Posterior vena cava (tissue), 2 donors: ENCODE measurements around the gene QRICH1. TPM values are rescaled to one million over a fixed set of nuclear protein-coding genes. Genes with fewer than 3 reads are reported as not detected.

ENCODE experiments used
- DNase-seq: peaks from one replicate; pipeline ENCODE4 v3.0.0-alpha.2; 2020; ENCODE audit warnings: low spot score
- intact Hi-C, 2 donors: fragments of 100-400 bp; cut with DNase I; formaldehyde crosslinking; loops; one replicate each; pipeline versions ENCODE4 v1.14.1 to v1.14.2; 2022 to 2023
- microRNA-seq, 2 donors: library from miRNA; unstranded; fragments of <30 nt; microRNA quantifications; one replicate each; pipeline ENCODE4 v1.2.0, GENCODE V29; 2020 to 2021; ENCODE audit warnings: borderline microRNAs expressed in 2 of 2
- total RNA-seq, 2 donors: library from RNA; stranded (reverse); fragmentation: NEBNext Ultra II Directional; extraction: Animal tissue kit (Norgen Biotek cat#: 25700); gene quantifications; one replicate each; pipeline ENCODE4 v1.2.1, GENCODE V29; 2021
- donor health status: DM: yes; HTN: yes; CAD: no.
- donor health status: DM: yes; HTN: yes; CAD: no.

Gene QRICH1
- total RNA-seq, 2 donors from 2014 or later, result 73.4 to 93.2 TPM

DNA sequence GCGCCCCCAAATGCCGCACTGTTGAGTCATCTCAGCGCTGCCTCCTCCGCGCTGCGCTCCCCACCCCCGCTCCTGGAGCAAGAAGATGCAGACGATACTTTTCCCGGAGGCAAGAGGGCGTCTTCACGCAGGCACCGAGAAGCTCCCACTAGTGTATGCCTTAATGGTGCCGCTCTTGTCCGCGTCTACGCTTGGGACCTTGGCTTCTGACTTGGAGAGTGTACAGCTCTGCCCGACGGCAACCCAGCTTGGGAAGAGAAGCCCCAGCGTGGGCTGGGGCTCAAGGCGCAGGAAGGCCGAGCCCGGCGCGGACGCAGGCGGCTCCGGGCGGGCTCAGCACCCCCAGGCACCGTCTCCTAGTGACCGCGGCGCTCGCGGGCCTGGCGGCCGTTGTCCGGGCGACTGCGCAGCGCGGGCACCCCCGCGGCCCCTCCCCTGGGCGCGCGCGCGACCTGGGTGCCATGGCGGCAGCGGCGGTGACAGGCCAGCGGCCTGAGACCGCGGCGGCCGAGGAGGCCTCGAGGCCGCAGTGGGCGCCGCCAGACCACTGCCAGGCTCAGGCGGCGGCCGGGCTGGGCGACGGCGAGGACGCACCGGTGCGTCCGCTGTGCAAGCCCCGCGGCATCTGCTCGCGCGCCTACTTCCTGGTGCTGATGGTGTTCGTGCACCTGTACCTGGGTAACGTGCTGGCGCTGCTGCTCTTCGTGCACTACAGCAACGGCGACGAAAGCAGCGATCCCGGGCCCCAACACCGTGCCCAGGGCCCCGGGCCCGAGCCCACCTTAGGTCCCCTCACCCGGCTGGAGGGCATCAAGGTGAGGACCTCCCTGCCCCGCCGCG, 103.9 kb downstream of the QRICH1 start, which contains the start of gene P4HTM:
P4HTM (plus strand) TSS at position 446 of the 840 bp plus-strand sequence; CDS start at position 462, 16 bp downstream.
- intact Hi-C loops, result no loop called here
- peak; percentile 97 for DNase-seq

- no peak for DNase-seq
- intact Hi-C loops, result no loop called here
These were observed 104.6 kb downstream of the QRICH1 start for GRCh38 chr3:48989126-48989795.

DNA sequence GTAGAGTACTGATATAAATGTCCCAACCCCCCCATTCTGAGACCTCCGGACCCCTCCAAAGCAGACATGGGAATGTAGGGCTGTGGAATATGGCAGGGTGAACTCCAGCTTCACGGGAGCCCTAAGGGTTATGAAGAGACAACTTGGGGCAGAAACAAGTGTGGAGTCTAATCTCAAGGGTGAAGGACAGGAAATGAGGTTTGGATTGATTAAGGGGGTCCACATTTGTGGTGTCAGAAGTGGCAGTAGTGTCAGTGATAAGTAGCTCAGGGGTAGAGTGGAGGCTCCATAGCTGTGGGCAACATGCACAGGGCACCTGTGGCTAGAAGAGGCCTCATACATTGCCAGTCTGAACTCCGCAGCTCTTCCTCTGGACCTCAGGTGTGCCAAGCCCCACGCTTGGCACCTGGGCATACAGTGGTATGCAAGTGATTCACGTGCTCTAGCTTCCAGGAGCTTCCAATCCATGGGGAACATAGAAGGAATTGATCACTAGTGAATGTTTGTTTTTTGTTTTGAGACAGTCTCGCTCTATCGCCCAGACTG, 108.0 kb downstream of the QRICH1 start:
- intact Hi-C loops, result no loop called here
- no peak for DNase-seq

DNA sequence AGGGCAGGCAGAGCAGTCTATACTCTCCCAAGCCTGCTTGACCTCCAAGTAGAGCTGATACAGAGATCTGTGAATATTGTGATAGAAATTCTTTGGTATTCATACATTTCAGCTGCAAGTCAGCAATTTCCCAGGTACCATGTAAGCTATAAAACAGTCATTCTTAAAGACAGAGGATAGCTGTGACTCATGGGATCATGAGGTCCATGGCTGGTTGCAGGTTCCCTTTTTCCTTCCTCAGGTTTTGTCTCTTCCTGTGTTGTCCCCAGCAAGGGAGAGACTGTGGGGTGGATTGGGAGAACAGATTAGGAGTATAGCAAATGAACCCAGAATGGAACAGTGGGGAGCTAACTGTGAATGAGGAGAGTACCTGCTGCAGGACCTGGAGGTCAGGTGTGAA, 109.2 kb downstream of the QRICH1 start:
- intact Hi-C loops, result no loop called here
- DNase-seq, result no peak

- no peak for DNase-seq
- intact Hi-C loops, result no loop called here
These were observed 110.8 kb downstream of the QRICH1 start for GRCh38 chr3:48983096-48983495.

GRCh38 chr3:48982686-48983085, 111.2 kb downstream of the QRICH1 start:
- DNase-seq, result no peak
- intact Hi-C loops, result no loop called here

DNA sequence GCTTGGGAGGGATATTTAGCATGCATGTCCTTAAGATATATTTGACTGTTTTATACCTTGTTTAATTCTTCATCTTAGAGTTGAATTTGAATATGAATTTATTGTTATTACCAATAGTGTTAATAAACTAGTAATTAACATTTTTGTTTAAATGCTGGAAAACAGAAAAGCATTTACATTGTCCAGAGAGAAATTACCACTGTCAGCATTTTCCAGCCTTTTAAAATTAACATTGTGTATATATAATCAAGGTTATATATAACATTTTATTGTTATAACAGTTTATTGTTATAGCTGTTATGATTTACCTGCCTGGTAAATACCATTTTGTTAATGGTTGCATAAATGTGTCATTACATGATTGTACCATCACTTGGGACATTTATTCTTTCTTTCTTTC, 111.9 kb downstream of the QRICH1 start:
- intact Hi-C loops, result no loop called here
- DNase-seq, result no peak

DNA sequence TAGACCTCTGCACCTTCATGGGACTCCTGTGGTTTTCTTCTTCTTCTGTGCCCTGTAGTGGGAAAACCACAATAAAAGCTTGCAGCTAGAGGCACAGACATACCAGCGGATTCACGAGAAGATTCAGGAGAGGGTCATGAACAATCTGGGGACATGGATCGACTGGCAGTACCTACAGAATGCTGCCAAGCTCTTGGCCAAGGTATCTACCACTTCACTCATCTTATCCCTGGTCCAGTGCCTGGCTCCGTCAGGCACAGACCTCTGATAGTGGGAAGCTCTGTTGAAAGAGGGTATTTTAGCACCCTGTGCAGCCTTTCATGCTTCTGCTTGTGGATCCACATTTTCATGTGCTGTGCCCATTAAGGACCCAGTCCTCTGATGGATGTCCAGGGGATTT, 113.6 kb downstream of the QRICH1 start:
- intact Hi-C loops, result no loop called here
- DNase-seq, result no peak

Small RNA genes lying within 50 kb of the gene (microRNA-seq; reads per million reads assigned to microRNA genes)
- gene MIR191 (6,746 to 8,950 reads per million in 2 donors), gene MIR425 (902 to 926 reads per million in 2 donors), gene MIR6890 (0 to 0.32 reads per million in 2 donors)

Other genes with a start within 250 kb of the QRICH1 start
- 10 to 100 TPM; 49.6 to 69.6 TPM for gene PRKAR2A, start 246.2 kb downstream of the QRICH1 start, total RNA-seq
- 10 to 100 TPM; 10.8 to 19.5 TPM for gene SLC25A20, start 195.2 kb downstream of the QRICH1 start, total RNA-seq
- gene ARIH2, start 175.2 kb downstream of the QRICH1 start, total RNA-seq, result 10 to 100 TPM; 59.2 to 84.6 TPM
- gene P4HTM, start 103.8 kb downstream of the QRICH1 start, total RNA-seq, result 10 to 100 TPM; 16.4 to 26.1 TPM
- 10 to 100 TPM; 72.9 to 95.5 TPM for gene WDR6, start 86.7 kb downstream of the QRICH1 start, total RNA-seq
- 10 to 100 TPM in 1 of 2 donors, 1 to 10 TPM in 1; 9.8 to 12.1 TPM for gene DALRD3, start 75.5 kb downstream of the QRICH1 start, total RNA-seq
- gene NDUFAF3, start 72.0 kb downstream of the QRICH1 start, total RNA-seq, result 10 to 100 TPM; 57.8 to 62.0 TPM
- 100 to 1,000 TPM in 1 of 2 donors, 10 to 100 TPM in 1; 96.4 to 112 TPM for gene IMPDH2, start 64.7 kb downstream of the QRICH1 start, total RNA-seq
- gene QARS1, start 10.7 kb upstream of the QRICH1 start, total RNA-seq, result 100 to 1,000 TPM in 1 of 2 donors, 10 to 100 TPM in 1; 99.2 to 137 TPM
- 10 to 100 TPM; 34.1 to 40.4 TPM for gene USP19, start 26.8 kb upstream of the QRICH1 start, total RNA-seq
- 100 to 1,000 TPM; 299 to 503 TPM for gene LAMB2, start 39.0 kb upstream of the QRICH1 start, total RNA-seq
- gene CCDC71, start 72.3 kb upstream of the QRICH1 start, total RNA-seq, result 10 to 100 TPM; 14.1 to 14.3 TPM
- 10 to 100 TPM; 29.8 to 31.9 TPM for gene KLHDC8B, start 77.5 kb upstream of the QRICH1 start, total RNA-seq
- 1 to 10 TPM; 2.6 to 3.3 TPM for gene C3orf62, start 183.2 kb upstream of the QRICH1 start, total RNA-seq
- gene USP4, start 246.0 kb upstream of the QRICH1 start, total RNA-seq, result 10 to 100 TPM; 49.0 to 54.6 TPM